Measurements from ENCODE around the gene STAU1.
"Not testable (repeated sequence)": the region's sequence is repeated elsewhere in the genome, so short reads cannot be mapped to it uniquely, and the experiment has no call there.

Gene STAU1

GRCh38 chr20:49112596-49113274, 75.4 kb downstream of the STAU1 start:
- FAIRE-seq = no peak

- FAIRE-seq = no peak
Measured at GRCh38 chr20:49110767-49111694, 77.1 kb downstream of the STAU1 start.

GRCh38 chr20:49106328-49106727, 81.8 kb downstream of the STAU1 start:
- no peak for FAIRE-seq

- not testable (repeated sequence) for FAIRE-seq
Measured at GRCh38 chr20:49104979-49105547, 83.1 kb downstream of the STAU1 start.

GRCh38 chr20:49104365-49104648, 83.8 kb downstream of the STAU1 start:
- FAIRE-seq = no peak

- FAIRE-seq = no peak
Measured at GRCh38 chr20:49103647-49104364, 84.3 kb downstream of the STAU1 start.

- FAIRE-seq = no peak
Measured at GRCh38 chr20:49103019-49103418, 85.1 kb downstream of the STAU1 start.

GRCh38 chr20:49100972-49101371, 87.2 kb downstream of the STAU1 start:
- FAIRE-seq = no peak

GRCh38 chr20:49100292-49100691, 87.8 kb downstream of the STAU1 start:
- not testable (repeated sequence) for FAIRE-seq

- FAIRE-seq = no peak
Measured at GRCh38 chr20:49099011-49099410, 89.1 kb downstream of the STAU1 start.

- FAIRE-seq = no peak
Measured at GRCh38 chr20:49098136-49098535, 90.0 kb downstream of the STAU1 start.

GRCh38 chr20:49097159-49097558, 91.0 kb downstream of the STAU1 start:
- FAIRE-seq = no peak

- no peak for FAIRE-seq
Measured at GRCh38 chr20:49096203-49096730, 91.9 kb downstream of the STAU1 start.

GRCh38 chr20:49091762-49092161, 96.4 kb downstream of the STAU1 start:
- FAIRE-seq = no peak

- FAIRE-seq = no peak
Measured at GRCh38 chr20:49091104-49091503, 97.0 kb downstream of the STAU1 start.

- FAIRE-seq = not testable (repeated sequence)
Measured at GRCh38 chr20:49082295-49082694, 105.8 kb downstream of the STAU1 start.

GRCh38 chr20:49078310-49078709, 109.8 kb downstream of the STAU1 start:
- no peak for FAIRE-seq

GRCh38 chr20:49074521-49074920, 113.6 kb downstream of the STAU1 start:
- FAIRE-seq = no peak

All from A204.1 (cell line).